Breast epithelium (tissue), 3 donors: Measurements from ENCODE around the gene IQGAP2.
"Not testable (repeated sequence)": the region's sequence is repeated elsewhere in the genome, so short reads cannot be mapped to it uniquely, and the experiment has no call there.

Source experiments
- POLR2AphosphoS5 ChIP-seq, 3 donors: sonication (generic); formaldehyde crosslinking; IDR thresholded peaks; one replicate each; pipeline ENCODE4 v1.6.1; 2017; ENCODE audit warnings: antibody characterized with exemption in 3 of 3
- TF ChIP-seq, protein P1 (sequence below), 3 donors: fragments of 450-650 bp; IDR thresholded peaks; one replicate each; pipeline ENCODE4 v1.5.1; 2016 to 2017; ENCODE audit warnings: antibody characterized with exemption in 3 of 3, mild to moderate bottlenecking in 3 of 3, moderate library complexity in 3 of 3

DNA sequence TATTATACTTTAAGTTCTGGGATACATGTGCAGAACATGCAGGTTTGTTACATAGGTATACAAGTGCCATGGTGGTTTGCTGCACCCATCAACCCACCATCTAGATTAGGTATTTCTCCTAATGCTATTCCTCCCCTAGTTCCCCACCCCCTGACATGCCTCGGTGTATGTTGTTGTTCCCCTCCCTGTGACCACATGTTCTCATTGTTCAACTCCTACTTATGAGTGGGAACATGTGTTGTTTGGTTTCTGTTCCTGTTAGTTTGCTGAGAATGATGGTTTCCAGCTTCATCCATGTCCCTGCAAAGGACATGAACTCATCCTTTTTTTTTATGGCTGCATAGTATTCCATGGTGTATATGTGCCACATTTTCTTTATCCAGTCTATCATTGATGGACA is 200.9 kb downstream of the IQGAP2 start:
- TF ChIP-seq, protein P1, sequence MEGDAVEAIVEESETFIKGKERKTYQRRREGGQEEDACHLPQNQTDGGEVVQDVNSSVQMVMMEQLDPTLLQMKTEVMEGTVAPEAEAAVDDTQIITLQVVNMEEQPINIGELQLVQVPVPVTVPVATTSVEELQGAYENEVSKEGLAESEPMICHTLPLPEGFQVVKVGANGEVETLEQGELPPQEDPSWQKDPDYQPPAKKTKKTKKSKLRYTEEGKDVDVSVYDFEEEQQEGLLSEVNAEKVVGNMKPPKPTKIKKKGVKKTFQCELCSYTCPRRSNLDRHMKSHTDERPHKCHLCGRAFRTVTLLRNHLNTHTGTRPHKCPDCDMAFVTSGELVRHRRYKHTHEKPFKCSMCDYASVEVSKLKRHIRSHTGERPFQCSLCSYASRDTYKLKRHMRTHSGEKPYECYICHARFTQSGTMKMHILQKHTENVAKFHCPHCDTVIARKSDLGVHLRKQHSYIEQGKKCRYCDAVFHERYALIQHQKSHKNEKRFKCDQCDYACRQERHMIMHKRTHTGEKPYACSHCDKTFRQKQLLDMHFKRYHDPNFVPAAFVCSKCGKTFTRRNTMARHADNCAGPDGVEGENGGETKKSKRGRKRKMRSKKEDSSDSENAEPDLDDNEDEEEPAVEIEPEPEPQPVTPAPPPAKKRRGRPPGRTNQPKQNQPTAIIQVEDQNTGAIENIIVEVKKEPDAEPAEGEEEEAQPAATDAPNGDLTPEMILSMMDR (IDR thresholded peaks at IDR 0.05): not testable (repeated sequence)
- not testable (repeated sequence) for TF ChIP-seq POLR2AphosphoS5 (IDR thresholded peaks at IDR 0.05)
